ENCODE results near the gene ETFDH. TPM values are rescaled to one million over a fixed set of nuclear protein-coding genes. Genes with fewer than 3 reads are reported as not detected.
A peak's percentile ranks its signal among the peaks of the same experiment; 100 is the strongest.

ETFDH gene
- total and polyA plus RNA-seq, 9 donors, result 13.6 to 35.9 (median 19.5) TPM

GRCh38 chr4:158728236-158728635, 56.1 kb downstream of the ETFDH start:
- 39 to 49% (median 44%) methylated on average over 1 of the region's 1 CpG for WGBS, 3 donors
- intact Hi-C loops (cut with DNase I), result loop anchor here in 3 of 4 donors (10.0 kb wide), 4 partner anchors 117 to 477 kb away; no protein-coding TSS in a partner anchor
- TF ChIP-seq EP300 (IDR thresholded peaks at IDR 0.05), result no peak
- TF ChIP-seq POLR2A (IDR thresholded peaks at IDR 0.05), result no peak
- TF ChIP-seq, protein P1, sequence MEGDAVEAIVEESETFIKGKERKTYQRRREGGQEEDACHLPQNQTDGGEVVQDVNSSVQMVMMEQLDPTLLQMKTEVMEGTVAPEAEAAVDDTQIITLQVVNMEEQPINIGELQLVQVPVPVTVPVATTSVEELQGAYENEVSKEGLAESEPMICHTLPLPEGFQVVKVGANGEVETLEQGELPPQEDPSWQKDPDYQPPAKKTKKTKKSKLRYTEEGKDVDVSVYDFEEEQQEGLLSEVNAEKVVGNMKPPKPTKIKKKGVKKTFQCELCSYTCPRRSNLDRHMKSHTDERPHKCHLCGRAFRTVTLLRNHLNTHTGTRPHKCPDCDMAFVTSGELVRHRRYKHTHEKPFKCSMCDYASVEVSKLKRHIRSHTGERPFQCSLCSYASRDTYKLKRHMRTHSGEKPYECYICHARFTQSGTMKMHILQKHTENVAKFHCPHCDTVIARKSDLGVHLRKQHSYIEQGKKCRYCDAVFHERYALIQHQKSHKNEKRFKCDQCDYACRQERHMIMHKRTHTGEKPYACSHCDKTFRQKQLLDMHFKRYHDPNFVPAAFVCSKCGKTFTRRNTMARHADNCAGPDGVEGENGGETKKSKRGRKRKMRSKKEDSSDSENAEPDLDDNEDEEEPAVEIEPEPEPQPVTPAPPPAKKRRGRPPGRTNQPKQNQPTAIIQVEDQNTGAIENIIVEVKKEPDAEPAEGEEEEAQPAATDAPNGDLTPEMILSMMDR (IDR thresholded peaks at IDR 0.05), result no peak

GRCh38 chr4:158729716-158730559, 57.8 kb downstream of the ETFDH start:
- no peaks in the 10 kb centered on the region for H3K4me1 ChIP-seq (ENCODE audit: insufficient read depth)
- no peaks in the 10 kb centered on the region for H3K36me3 ChIP-seq
- no peak for TF ChIP-seq EP300 (IDR thresholded peaks at IDR 0.05)
- TF ChIP-seq POLR2A (IDR thresholded peaks at IDR 0.05), result no peak
- TF ChIP-seq, protein P1 (IDR thresholded peaks at IDR 0.05), result peak; percentile 61 to 83 (median 77)
- no peak overlapping the region for H3K4me3 ChIP-seq
- no peaks in the 10 kb centered on the region for H3K27me3 ChIP-seq
- WGBS, 3 donors, result 14 to 17% (median 16%) methylated on average over 5 of the region's 5 CpGs
- peak; percentile 37 to 63 (median 52) for DNase-seq
- H3K27ac ChIP-seq, result no peak overlapping the region
- H3K9me3 ChIP-seq, result no peaks in the 10 kb centered on the region
- intact Hi-C loops (cut with DNase I), result loop anchor here (5.0 to 10.0 kb wide), 6 partner anchors 115 to 475 kb away; no protein-coding TSS in a partner anchor

More at GRCh38 chr4:158728236-158728635, 56.1 kb downstream of the ETFDH start:
- Histone ChIP-seq H3K27ac (no peak overlapping the region), H3K4me1 (ENCODE audit: insufficient read depth) (no peaks in the 10 kb centered on the region), H3K36me3 (no peaks in the 10 kb centered on the region), H3K4me3 (no peak overlapping the region), H3K9me3 (no peaks in the 10 kb centered on the region), H3K27me3 (no peaks in the 10 kb centered on the region)
- DNase-seq, result no peak

GRCh38 chr4:158738866-158739265, 66.8 kb downstream of the ETFDH start:
- H3K9me3 ChIP-seq, result no peaks in the 10 kb centered on the region
- 96 to 99% (median 98%) methylated on average over 2 of the region's 2 CpGs for WGBS, 3 donors
- H3K36me3 ChIP-seq, result no peaks in the 10 kb centered on the region
- no peak overlapping the region for H3K27ac ChIP-seq
- H3K4me3 ChIP-seq, result no peak overlapping the region
- H3K27me3 ChIP-seq, result no peaks in the 10 kb centered on the region
- no peaks in the 10 kb centered on the region for H3K4me1 ChIP-seq (ENCODE audit: insufficient read depth)
- DNase-seq, result no peak
- intact Hi-C loops (cut with DNase I), result loop anchor here in 2 of 4 donors (10.0 kb wide), 2 partner anchors 436 to 466 kb away; no protein-coding TSS in a partner anchor
- TF ChIP-seq EP300 (IDR thresholded peaks at IDR 0.05), result no peak
- TF ChIP-seq, protein P1 (IDR thresholded peaks at IDR 0.05), result no peak
- no peak for TF ChIP-seq POLR2A (IDR thresholded peaks at IDR 0.05)

GRCh38 chr4:158739600-158739999, 67.5 kb downstream of the ETFDH start:
- Histone ChIP-seq H3K4me3 (no peak overlapping the region), H3K9me3 (no peaks in the 10 kb centered on the region), H3K4me1 (ENCODE audit: insufficient read depth) (no peaks in the 10 kb centered on the region), H3K27me3 (no peaks in the 10 kb centered on the region), H3K36me3 (no peaks in the 10 kb centered on the region), H3K27ac (no peak overlapping the region)
- no peak for DNase-seq
- intact Hi-C loops (cut with DNase I), result loop anchor here in 2 of 4 donors (10.0 kb wide), 2 partner anchors 435 to 465 kb away; no protein-coding TSS in a partner anchor
- WGBS, 3 donors, result 82 to 90% (median 88%) methylated on average over 2 of the region's 2 CpGs
- TF ChIP-seq, protein P1 (IDR thresholded peaks at IDR 0.05), result no peak
- TF ChIP-seq POLR2A (IDR thresholded peaks at IDR 0.05) (no peak), EP300 (IDR thresholded peaks at IDR 0.05) (no peak)
